Measurements from ENCODE around the gene TUT1.

DNA sequence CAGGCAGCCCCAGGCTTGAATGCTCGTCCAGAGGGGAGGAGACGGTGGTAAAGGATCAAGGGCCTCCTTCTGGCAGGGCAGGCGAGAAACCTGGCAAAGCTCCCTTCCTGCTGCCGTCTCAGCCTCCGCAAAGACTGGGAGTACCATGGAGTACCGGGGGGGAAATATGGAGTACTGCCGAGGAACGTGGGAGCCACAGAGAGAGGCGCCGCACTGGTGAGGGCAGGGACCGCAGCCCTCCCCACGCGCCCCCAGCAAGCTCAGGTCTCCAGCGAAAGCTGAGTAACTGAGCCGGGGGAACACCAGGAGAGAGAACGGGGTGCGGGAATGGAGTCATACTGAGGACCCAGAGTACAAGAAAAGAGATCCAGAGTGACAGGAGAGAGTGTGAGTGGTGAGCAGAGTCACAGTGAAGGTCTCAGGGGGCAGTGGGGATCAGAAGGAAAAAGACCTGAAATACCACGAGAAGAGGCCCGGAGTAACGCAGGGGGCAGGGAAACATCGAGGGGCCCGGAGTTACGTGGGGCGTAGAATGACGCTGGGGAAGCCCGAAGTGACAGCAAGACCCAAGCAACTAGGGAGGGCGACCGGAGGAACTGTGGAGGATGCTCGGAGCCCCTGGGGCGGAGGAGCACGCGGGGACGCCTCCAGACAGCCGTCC is 20.5 kb upstream of the TUT1 start:
- TF ChIP-seq, protein P1, sequence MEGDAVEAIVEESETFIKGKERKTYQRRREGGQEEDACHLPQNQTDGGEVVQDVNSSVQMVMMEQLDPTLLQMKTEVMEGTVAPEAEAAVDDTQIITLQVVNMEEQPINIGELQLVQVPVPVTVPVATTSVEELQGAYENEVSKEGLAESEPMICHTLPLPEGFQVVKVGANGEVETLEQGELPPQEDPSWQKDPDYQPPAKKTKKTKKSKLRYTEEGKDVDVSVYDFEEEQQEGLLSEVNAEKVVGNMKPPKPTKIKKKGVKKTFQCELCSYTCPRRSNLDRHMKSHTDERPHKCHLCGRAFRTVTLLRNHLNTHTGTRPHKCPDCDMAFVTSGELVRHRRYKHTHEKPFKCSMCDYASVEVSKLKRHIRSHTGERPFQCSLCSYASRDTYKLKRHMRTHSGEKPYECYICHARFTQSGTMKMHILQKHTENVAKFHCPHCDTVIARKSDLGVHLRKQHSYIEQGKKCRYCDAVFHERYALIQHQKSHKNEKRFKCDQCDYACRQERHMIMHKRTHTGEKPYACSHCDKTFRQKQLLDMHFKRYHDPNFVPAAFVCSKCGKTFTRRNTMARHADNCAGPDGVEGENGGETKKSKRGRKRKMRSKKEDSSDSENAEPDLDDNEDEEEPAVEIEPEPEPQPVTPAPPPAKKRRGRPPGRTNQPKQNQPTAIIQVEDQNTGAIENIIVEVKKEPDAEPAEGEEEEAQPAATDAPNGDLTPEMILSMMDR (IDR thresholded peaks at IDR 0.05), result no peak
- TF ChIP-seq POLR2A (IDR thresholded peaks at IDR 0.05) (no peak), EP300 (IDR thresholded peaks at IDR 0.05) (peak in 1 of 2 donors; percentile 31)
